Measurements from ENCODE around the gene TRPM2. TPM values are rescaled to one million over a fixed set of nuclear protein-coding genes. Genes with fewer than 3 reads are reported as not detected.

TRPM2 gene
- total RNA-seq, 1 experiment from 2014 or later = 28.1 TPM

DNA sequence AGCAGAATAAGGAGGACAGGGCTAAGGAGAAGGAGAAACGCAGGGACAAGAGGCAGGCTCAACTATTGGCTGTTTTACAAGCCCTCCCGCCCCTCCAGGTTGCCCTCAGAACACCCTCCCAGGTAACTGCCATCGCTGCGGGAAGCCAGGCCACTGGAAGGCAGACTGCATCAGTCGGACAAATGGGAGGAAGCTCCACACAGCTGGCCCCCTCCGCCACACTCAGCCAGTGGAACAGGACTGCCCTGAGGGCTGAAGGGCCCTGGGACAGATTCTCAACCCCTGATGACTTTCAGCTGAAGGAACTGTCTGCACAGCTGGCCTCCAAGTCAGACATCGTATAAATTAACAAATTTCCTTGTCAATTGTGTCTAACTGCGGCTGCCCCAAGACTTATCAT lies 123.7 kb downstream of the TRPM2 start:
- DNase-seq (ENCODE audit: low read depth, low spot score) (no peak), ATAC-seq (no peak)
- H3K27me3 ChIP-seq (ENCODE audit: insufficient read depth, low read length) = no peaks in the 10 kb centered on the region
- no peak overlapping the region for H2AFZ ChIP-seq (ENCODE audit: low read depth, low read length, poor library complexity, severe bottlenecking)
- intact Hi-C loops (cut with micrococcal nuclease) = no loop called here
- no peaks in the 10 kb centered on the region for H4K20me1 ChIP-seq (ENCODE audit: insufficient read depth)
- H3K4me1 ChIP-seq (ENCODE audit: control insufficient read depth in 1 of 2, insufficient read depth in 2 of 2, low read length in 2 of 2) = no peaks in the 10 kb centered on the region
- ChIA-PET POLR2A (no interaction called here), CTCF (no interaction called here), RAD21 (ENCODE audit: low non-redundant PET in 1 of 2, low total read pairs in 2 of 2, uncharacterized antibody in 2 of 2, unreplicated experiment in 2 of 2) (no interaction called here)
- no peaks in the 10 kb centered on the region for H3K9me2 ChIP-seq (ENCODE audit: insufficient read depth)
- no peak overlapping the region for H3K4me3 ChIP-seq (replicated peaks in 1 of 2; ENCODE audit: low read depth in 1 of 2, low read length in 2 of 2)
- no peaks in the 10 kb centered on the region for H3K79me2 ChIP-seq (ENCODE audit: insufficient read depth, low read length)
- no peaks in the 10 kb centered on the region for H3K36me3 ChIP-seq (ENCODE audit: control insufficient read depth in 1 of 2, insufficient read depth in 2 of 2, low read length in 2 of 2)
- TF ChIP-seq POLR2AphosphoS5 (IDR thresholded peaks at IDR 0.05; ENCODE audit: low read depth, low read length) (no peak), EZH2 (IDR thresholded peaks at IDR 0.05) (no peak), JUND (IDR thresholded peaks at IDR 0.05) (no peak), ELF1 (IDR thresholded peaks at IDR 0.05; ENCODE audit: borderline replicate concordance, low read depth) (no peak), SP1 (IDR thresholded peaks at IDR 0.05; ENCODE audit: low read depth) (no peak)
- TF ChIP-seq, protein P1, sequence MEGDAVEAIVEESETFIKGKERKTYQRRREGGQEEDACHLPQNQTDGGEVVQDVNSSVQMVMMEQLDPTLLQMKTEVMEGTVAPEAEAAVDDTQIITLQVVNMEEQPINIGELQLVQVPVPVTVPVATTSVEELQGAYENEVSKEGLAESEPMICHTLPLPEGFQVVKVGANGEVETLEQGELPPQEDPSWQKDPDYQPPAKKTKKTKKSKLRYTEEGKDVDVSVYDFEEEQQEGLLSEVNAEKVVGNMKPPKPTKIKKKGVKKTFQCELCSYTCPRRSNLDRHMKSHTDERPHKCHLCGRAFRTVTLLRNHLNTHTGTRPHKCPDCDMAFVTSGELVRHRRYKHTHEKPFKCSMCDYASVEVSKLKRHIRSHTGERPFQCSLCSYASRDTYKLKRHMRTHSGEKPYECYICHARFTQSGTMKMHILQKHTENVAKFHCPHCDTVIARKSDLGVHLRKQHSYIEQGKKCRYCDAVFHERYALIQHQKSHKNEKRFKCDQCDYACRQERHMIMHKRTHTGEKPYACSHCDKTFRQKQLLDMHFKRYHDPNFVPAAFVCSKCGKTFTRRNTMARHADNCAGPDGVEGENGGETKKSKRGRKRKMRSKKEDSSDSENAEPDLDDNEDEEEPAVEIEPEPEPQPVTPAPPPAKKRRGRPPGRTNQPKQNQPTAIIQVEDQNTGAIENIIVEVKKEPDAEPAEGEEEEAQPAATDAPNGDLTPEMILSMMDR (IDR thresholded peaks at IDR 0.05 in 2 of 3, conservative IDR thresholded peaks at IDR 0.05 in 1 of 3; ENCODE audit: borderline replicate concordance in 1 of 3, insufficient read depth in 1 of 3, low read depth in 2 of 3, low read length in 2 of 3) = no peak
- no peak overlapping the region for H3K9ac ChIP-seq (ENCODE audit: low read length)
- no TSS peak for BruUV-seq (replicated peaks)
- no peak overlapping the region for H3K27ac ChIP-seq (ENCODE audit: low read depth, low read length)
- H3K9me3 ChIP-seq (ENCODE audit: control insufficient read depth in 1 of 2, insufficient read depth in 1 of 2, low read depth in 1 of 2, low read length in 2 of 2) = no peaks in the 10 kb centered on the region
- H3K4me2 ChIP-seq (ENCODE audit: low read length) = no peak overlapping the region

DNA sequence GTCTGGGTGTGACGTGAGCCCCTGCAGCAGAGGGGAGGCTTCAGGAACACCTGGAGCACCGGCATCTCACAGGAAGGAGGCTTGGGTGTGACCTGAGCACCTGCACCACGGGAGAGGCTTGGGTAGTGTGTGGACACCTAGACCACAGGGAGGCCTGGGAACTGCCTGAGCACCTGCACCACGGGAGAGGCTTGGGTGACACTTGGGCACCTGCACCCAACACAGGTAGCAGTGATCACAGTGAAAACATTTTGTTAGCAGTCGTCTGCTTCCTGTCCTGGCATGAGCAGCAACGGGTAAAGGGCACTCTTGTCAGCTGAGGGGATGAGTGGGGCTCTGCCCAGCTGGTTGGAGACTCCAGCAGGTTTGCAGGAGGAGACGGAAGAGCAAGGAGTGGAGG lies 124.3 kb downstream of the TRPM2 start:
- H3K36me3 ChIP-seq (ENCODE audit: control insufficient read depth in 1 of 2, insufficient read depth in 2 of 2, low read length in 2 of 2) = no peaks in the 10 kb centered on the region
- BruUV-seq (replicated peaks) = no TSS peak
- no peaks in the 10 kb centered on the region for H3K79me2 ChIP-seq (ENCODE audit: insufficient read depth, low read length)

More for the DNA sequence above, 124.3 kb downstream of the TRPM2 start:
- Histone ChIP-seq H3K9ac (ENCODE audit: low read length) (no peak overlapping the region), H3K27me3 (ENCODE audit: insufficient read depth, low read length) (no peaks in the 10 kb centered on the region), H2AFZ (ENCODE audit: low read depth, low read length, poor library complexity, severe bottlenecking) (no peak overlapping the region), H4K20me1 (ENCODE audit: insufficient read depth) (no peaks in the 10 kb centered on the region), H3K4me1 (ENCODE audit: control insufficient read depth in 1 of 2, insufficient read depth in 2 of 2, low read length in 2 of 2) (no peaks in the 10 kb centered on the region), H3K27ac (ENCODE audit: low read depth, low read length) (no peak overlapping the region), H3K9me2 (ENCODE audit: insufficient read depth) (no peaks in the 10 kb centered on the region), H3K4me3 (replicated peaks in 1 of 2; ENCODE audit: low read depth in 1 of 2, low read length in 2 of 2) (no peak overlapping the region), H3K4me2 (ENCODE audit: low read length) (no peak overlapping the region), H3K9me3 (ENCODE audit: control insufficient read depth in 1 of 2, insufficient read depth in 1 of 2, low read depth in 1 of 2, low read length in 2 of 2) (no peaks in the 10 kb centered on the region)
- POLR2A ChIA-PET = no interaction called here
- RAD21 ChIA-PET (ENCODE audit: low non-redundant PET in 1 of 2, low total read pairs in 2 of 2, uncharacterized antibody in 2 of 2, unreplicated experiment in 2 of 2) = no interaction called here
- intact Hi-C loops (cut with micrococcal nuclease) = no loop called here
- CTCF ChIA-PET = no interaction called here
- DNase-seq (ENCODE audit: low read depth, low spot score) (no peak), ATAC-seq (no peak)
- TF ChIP-seq SIN3A (IDR thresholded peaks at IDR 0.05; ENCODE audit: low read depth) (no peak), POLR2AphosphoS5 (IDR thresholded peaks at IDR 0.05; ENCODE audit: low read depth, low read length) (no peak), TCF7L2 (IDR thresholded peaks at IDR 0.05; ENCODE audit: borderline replicate concordance, extremely low read depth, insufficient read depth, insufficient read length) (no peak), ZFX (IDR thresholded peaks at IDR 0.05) (no peak)
